Lower lobe of right lung (tissue), 2 donors: ENCODE measurements around the gene HTR3A. TPM values are rescaled to one million over a fixed set of nuclear protein-coding genes. Genes with fewer than 3 reads are reported as not detected.

Experiments used
- ATAC-seq, 2 donors: fragments of 200-7000 bp; cut with Tn5 transposase; one replicate each; pipeline ENCODE4 v1.9.1; 2020 to 2022; ENCODE audit warnings: mild to moderate bottlenecking in 2 of 2, moderate library complexity in 2 of 2
- DNase-seq: peaks from one replicate; pipeline ENCODE4 v3.0.0-alpha.2; 2020
- H3K27ac ChIP-seq: fragments of 200-600 bp; one replicate; pipeline ENCODE4 v1.8.0; 2022
- H3K27me3 ChIP-seq: fragments of 200-600 bp; one replicate; pipeline ENCODE4 v1.8.0; 2022; ENCODE audit warnings: low read depth
- H3K36me3 ChIP-seq: fragments of 200-600 bp; one replicate; pipeline ENCODE4 v1.8.0; 2022; ENCODE audit warnings: mild to moderate bottlenecking
- H3K4me1 ChIP-seq: fragments of 200-600 bp; one replicate; pipeline ENCODE4 v1.8.0; 2022
- H3K4me3 ChIP-seq: fragments of 200-600 bp; one replicate; pipeline ENCODE4 v1.8.0; 2022; ENCODE audit warnings: mild to moderate bottlenecking
- H3K9me3 ChIP-seq: fragments of 200-600 bp; one replicate; pipeline ENCODE4 v1.8.0; 2022
- CTCF ChIP-seq: fragments of 200-600 bp; IDR thresholded peaks from one replicate; pipeline ENCODE4 v1.8.0; 2022; ENCODE audit warnings: antibody characterized with exemption, mild to moderate bottlenecking
- intact Hi-C: fragments of 100-400 bp; cut with DNase I; formaldehyde crosslinking; loops from one replicate; pipeline ENCODE4 v1.11.0; 2022
- total RNA-seq: library from RNA; stranded (reverse); fragmentation: NEBNext Ultra II Directional; extraction: Animal tissue kit (Norgen Biotek cat#: 25700); gene quantifications from one replicate; pipeline ENCODE4 v1.2.1, GENCODE V29; 2021
- donor health status: DM: no; HTN: yes; CAD: no; lungs with severe emphysema.

Gene HTR3A
- total RNA-seq, 1 donor from 2014 or later: not detected

- TF ChIP-seq CTCF: no peak
- DNase-seq (no peak), ATAC-seq (no peak)
- Histone ChIP-seq H3K4me3 (no peak overlapping the region), H3K27ac (no peak overlapping the region), H3K9me3 (no peaks in the 10 kb centered on the region), H3K4me1 (peaks cover 15% of the 10 kb centered on the region), H3K27me3 (no peaks in the 10 kb centered on the region), H3K36me3 (no peaks in the 10 kb centered on the region)
- intact Hi-C loops: loop anchor here (10.0 kb wide), 1 partner anchor 225 kb away; no protein-coding TSS in a partner anchor
Observed at GRCh38 chr11:114039551-114039950, 64.6 kb downstream of the HTR3A start.

Other genes with a start within 250 kb of the HTR3A start
- gene ZW10, start 201.4 kb upstream of the HTR3A start, total RNA-seq: 11.6 TPM
- gene CLDN25, start 195.3 kb upstream of the HTR3A start, total RNA-seq: not detected
- gene USP28, start 99.5 kb upstream of the HTR3A start, total RNA-seq: 28.0 TPM
- gene HTR3B, start 70.3 kb upstream of the HTR3A start, total RNA-seq: not detected
- gene ZBTB16, start 84.6 kb downstream of the HTR3A start, total RNA-seq: 171 TPM